VCaP (cell line): ENCODE results near the gene KRTDAP.

ENCODE experiments used
- H3K27ac ChIP-seq: fragments of 450-650 bp; 2 replicates; pipeline ENCODE4 v1.5.1; 2017
- TF ChIP-seq, protein P1 (sequence below): fragments of 450-650 bp; conservative IDR thresholded peaks from 2 replicates; pipeline ENCODE4 v1.5.1; 2017; ENCODE audit warnings: mild to moderate bottlenecking, moderate library complexity

KRTDAP gene

GRCh38 chr19:35519291-35519690 is 29.0 kb upstream of the KRTDAP start:
- TF ChIP-seq, protein P1, sequence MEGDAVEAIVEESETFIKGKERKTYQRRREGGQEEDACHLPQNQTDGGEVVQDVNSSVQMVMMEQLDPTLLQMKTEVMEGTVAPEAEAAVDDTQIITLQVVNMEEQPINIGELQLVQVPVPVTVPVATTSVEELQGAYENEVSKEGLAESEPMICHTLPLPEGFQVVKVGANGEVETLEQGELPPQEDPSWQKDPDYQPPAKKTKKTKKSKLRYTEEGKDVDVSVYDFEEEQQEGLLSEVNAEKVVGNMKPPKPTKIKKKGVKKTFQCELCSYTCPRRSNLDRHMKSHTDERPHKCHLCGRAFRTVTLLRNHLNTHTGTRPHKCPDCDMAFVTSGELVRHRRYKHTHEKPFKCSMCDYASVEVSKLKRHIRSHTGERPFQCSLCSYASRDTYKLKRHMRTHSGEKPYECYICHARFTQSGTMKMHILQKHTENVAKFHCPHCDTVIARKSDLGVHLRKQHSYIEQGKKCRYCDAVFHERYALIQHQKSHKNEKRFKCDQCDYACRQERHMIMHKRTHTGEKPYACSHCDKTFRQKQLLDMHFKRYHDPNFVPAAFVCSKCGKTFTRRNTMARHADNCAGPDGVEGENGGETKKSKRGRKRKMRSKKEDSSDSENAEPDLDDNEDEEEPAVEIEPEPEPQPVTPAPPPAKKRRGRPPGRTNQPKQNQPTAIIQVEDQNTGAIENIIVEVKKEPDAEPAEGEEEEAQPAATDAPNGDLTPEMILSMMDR: no peak
- no peak overlapping the region for H3K27ac ChIP-seq

DNA sequence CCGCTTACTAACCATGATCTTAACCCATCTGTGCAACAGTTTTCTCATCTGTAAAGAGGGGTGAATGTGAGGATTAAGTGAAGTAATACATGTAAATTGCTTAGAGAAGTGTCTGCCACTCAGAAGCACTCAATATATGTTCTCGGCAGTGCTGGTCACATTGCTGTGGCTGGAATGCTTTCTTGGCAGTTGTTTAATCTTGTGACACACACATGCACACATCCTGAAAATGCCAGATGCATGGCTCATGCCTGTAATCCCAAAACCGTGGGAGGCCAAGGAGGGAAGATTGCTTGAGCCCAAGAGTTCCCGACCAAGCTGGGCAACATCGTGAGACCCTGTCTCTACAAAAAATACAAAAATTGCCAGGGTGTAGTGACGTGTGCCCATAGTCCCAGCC is 28.0 kb upstream of the KRTDAP start:
- TF ChIP-seq, protein P1: no peak

GRCh38 chr19:35517342-35517741 is 27.1 kb upstream of the KRTDAP start:
- TF ChIP-seq, protein P1: no peak
- H3K27ac ChIP-seq: no peak overlapping the region

More for the DNA sequence above, 28.0 kb upstream of the KRTDAP start:
- H3K27ac ChIP-seq: no peak overlapping the region

- H3K27ac ChIP-seq: no peak overlapping the region
- TF ChIP-seq, protein P1: no peak
Measured at GRCh38 chr19:35516310-35516709, 26.0 kb upstream of the KRTDAP start.

GRCh38 chr19:35514282-35514809 is 24.1 kb upstream of the KRTDAP start:
- TF ChIP-seq, protein P1: 0 out of 2 replicates have a peak, but pooled peaks have one; percentile 1
- no peak overlapping the region for H3K27ac ChIP-seq

- H3K27ac ChIP-seq: no peak within 1 kb of the TSS
- TF ChIP-seq, protein P1: 0 out of 2 replicates have a peak, but pooled peaks have one; percentile 12
Measured at GRCh38 chr19:35513628-35514281, 23.5 kb upstream of the KRTDAP start, which contains the start of gene DMKN. Gene DMKN (minus strand): TSS chr19:35513649. CDS start chr19:35513475, 174 bp downstream.

GRCh38 chr19:35512831-35513627 is 22.8 kb upstream of the KRTDAP start:
- TF ChIP-seq, protein P1: no peak
- H3K27ac ChIP-seq: no peak overlapping the region
